Epithelial cell of esophagus (primary cell): ENCODE measurements around the gene ADAMTSL2.

Source experiments
- DNase-seq: peaks from one replicate; pipeline ENCODE4 v3.0.0; 2010; ENCODE audit warnings: low read depth
- H3K4me3 ChIP-seq: 2 replicates; pipeline ENCODE4 v1.5.1; 2011; ENCODE audit warnings: mild to moderate bottlenecking, low read length, control low read depth
- TF ChIP-seq, protein P1 (sequence below): IDR thresholded peaks from 2 replicates; pipeline ENCODE4 v1.5.1; 2011; ENCODE audit warnings: low read depth, mild to moderate bottlenecking, low read length, control low read depth, inconsistent platforms; ENCODE audit not compliant: insufficient read depth; ENCODE audit errors: missing control alignments

ADAMTSL2 gene

DNA sequence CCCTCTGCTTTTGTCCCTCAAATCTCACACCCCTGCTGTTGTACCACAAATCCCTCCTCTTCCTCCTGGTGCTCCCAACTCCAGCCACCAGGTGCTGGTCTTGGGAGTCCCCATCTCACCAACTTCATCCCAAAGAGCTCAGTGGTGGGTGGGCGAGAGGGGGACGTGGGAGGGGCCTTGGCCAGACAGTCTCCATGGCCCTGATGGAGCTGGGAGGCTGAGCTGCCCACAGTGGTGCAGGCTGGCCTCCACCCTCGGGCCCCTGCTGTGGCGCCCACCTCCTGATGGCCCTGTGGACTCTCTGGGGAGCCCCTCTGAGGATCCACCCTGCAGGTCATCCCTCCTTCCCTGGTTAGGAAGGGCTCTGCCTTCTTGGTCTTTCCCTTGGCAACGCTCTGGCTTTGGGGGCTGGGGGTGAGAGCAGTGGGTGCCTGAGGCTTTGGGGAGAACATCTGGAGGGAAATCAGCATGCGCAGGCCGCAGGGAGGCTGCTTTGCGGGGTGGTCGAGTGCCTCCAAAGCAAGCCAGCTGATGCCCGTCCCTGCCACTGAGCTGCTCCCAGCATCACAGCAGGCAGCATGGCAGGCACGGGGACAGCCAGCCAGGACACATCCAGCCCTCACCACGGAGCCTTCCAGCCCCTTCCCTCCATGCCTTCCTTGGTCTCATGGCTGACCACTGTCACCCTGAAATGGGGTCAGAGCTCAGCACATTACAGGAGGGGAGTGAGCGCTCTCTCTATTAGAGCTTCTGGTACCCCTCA is 82.3 kb downstream of the ADAMTSL2 start:
- TF ChIP-seq, protein P1, sequence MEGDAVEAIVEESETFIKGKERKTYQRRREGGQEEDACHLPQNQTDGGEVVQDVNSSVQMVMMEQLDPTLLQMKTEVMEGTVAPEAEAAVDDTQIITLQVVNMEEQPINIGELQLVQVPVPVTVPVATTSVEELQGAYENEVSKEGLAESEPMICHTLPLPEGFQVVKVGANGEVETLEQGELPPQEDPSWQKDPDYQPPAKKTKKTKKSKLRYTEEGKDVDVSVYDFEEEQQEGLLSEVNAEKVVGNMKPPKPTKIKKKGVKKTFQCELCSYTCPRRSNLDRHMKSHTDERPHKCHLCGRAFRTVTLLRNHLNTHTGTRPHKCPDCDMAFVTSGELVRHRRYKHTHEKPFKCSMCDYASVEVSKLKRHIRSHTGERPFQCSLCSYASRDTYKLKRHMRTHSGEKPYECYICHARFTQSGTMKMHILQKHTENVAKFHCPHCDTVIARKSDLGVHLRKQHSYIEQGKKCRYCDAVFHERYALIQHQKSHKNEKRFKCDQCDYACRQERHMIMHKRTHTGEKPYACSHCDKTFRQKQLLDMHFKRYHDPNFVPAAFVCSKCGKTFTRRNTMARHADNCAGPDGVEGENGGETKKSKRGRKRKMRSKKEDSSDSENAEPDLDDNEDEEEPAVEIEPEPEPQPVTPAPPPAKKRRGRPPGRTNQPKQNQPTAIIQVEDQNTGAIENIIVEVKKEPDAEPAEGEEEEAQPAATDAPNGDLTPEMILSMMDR, result no peak
- no peak for DNase-seq
- no peak overlapping the region for H3K4me3 ChIP-seq

DNA sequence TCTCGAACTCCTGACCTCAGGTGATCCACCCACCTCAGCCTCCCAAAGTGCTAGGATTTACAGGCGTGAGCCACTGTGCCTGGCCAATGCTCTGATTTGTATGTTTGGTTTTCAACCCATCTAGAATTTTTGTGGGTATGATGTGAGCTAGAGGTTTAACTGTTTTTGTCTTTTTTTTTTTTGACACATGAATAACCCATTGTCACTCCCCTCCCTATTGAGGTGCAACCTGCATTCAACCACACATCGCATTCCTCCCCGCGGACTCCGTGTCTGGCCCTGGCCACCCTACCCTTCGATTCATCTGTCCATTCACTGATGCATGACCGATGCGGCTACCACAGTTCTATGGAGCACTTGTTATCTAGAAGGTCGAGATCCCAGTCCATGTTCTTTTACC is 84.2 kb downstream of the ADAMTSL2 start:
- no peak for DNase-seq
- H3K4me3 ChIP-seq, result no peak overlapping the region
- TF ChIP-seq, protein P1, result no peak

DNA sequence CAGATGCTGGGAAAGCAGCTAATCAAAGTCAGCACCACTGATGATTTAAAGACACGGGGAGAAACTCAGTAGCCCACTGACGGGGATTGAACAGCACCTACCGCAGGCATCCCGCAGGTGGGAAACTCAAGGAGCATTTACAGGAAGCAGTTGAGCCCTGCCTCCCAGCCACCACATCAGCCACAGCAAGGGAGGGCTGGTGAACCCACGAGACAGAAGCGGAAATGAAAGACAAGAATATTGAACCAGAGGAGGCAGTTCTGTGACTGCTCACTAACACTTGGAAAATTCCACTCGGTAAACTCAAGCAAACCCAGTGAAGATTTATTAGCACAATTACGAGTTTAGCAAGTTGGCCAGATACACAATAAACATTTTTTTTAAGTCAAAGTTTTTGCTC is 85.3 kb downstream of the ADAMTSL2 start:
- DNase-seq, result no peak
- H3K4me3 ChIP-seq, result no peak overlapping the region
- TF ChIP-seq, protein P1, result no peak

DNA sequence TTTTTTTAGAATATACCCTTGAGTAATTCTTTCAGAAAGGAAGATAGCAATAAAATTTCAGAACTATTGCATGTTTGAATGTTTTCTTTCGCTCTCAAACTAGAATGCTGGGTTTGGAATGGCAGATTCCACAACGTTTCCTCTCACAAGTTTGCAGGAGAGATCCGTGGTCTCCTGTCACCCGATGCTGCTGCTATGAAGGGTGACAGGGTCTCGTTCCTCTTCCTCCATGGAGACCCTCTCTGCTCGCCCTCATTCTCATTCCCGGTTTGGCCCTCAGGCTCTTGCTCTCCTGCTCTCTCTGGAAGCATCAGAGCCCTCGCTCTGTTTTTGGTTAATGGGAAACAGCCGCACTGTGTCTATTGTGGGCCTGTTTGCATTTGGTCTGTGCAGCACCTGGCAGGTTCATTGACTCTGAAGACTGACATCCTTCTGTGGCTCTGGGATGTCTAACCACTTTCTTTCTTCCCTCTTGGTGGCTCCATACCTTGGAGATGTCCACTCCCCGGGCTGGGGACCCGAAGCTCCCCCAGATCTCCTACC is 87.3 kb downstream of the ADAMTSL2 start:
- H3K4me3 ChIP-seq, result no peak overlapping the region
- TF ChIP-seq, protein P1, result no peak
- no peak for DNase-seq

DNA sequence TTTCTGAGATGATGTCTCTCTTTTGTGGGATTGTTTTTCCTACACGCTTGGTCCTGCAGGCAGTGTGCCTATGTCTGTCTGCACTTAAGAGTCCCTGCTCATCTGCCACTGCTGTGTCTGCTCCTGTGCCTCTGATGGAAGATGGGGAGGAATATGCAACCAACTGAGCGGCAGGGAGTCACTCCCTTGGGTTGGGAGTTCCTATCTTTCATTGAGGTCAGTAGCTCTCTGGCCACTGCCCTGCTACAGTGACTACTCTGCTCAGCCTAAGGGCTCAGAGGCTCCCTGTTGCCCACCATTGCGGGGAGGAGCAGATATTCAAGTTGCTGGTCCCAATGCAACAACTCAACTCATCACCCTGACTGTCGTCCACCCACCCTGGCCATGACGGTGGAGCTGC is 88.1 kb downstream of the ADAMTSL2 start:
- no peak for DNase-seq
- TF ChIP-seq, protein P1, result no peak

More for the DNA sequence above, 88.1 kb downstream of the ADAMTSL2 start:
- no peak overlapping the region for H3K4me3 ChIP-seq
